Measurements from ENCODE around the gene OSGIN1.

Gene OSGIN1

DNA sequence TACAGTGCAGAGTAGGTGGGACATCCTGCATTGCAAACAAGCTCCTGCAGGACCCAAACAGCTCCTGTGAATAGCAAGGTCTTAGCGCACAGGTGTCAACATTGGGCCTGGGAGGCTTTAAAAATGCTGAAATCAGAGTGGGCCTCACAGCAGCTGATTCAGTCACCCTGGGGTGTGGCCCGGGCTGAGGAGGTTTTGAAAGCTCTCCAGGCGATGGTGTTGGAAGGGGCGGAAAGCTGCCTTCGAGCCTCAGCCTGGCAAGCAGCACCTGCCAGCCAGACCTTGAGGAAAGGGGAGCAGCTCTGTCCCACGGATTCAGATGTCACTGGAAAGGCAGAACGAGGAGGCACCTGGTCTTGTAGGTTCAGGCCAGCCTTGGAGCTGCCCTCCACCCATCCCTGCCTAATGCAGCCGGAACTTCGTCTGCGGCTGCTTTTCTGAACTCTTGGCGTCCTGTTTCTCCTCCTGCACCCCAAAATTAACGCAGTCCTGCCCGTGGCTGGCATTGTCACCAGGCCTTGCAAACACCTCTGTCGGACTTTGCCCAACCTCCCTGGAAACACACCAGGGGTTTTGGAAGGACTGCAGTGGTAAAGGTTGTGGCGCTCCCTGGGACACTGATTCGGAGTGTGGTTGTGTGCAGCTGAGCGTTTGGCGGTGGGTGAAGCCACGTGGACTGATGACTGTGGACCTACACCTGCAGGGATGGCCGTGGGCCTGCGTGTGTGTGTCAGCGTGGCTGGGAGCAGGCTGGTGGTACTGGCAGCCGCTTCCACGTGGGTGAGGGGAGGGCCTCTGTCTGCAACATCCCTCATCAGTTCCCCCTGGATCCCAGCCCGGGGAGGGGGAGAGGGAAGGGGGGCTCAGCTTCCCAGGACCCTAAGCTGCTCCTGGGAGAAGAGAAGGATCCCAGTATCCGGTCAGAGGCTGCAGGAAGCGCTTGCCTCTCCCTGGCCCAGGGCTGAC, 18.4 kb downstream of the OSGIN1 start:
- H3K4me1 ChIP-seq: no peaks in the 10 kb centered on the region
- H3K4me3 ChIP-seq (ENCODE audit: low read depth, low read length): no peak overlapping the region
- H3K27me3 ChIP-seq: peaks cover 13% of the 10 kb centered on the region
- DNase-seq: no peak
- H3K36me3 ChIP-seq: no peaks in the 10 kb centered on the region
- no peak for TF ChIP-seq CTCF (IDR thresholded peaks at IDR 0.05; ENCODE audit: low read depth, low read length)
- H3K9me3 ChIP-seq: no peaks in the 10 kb centered on the region

DNA sequence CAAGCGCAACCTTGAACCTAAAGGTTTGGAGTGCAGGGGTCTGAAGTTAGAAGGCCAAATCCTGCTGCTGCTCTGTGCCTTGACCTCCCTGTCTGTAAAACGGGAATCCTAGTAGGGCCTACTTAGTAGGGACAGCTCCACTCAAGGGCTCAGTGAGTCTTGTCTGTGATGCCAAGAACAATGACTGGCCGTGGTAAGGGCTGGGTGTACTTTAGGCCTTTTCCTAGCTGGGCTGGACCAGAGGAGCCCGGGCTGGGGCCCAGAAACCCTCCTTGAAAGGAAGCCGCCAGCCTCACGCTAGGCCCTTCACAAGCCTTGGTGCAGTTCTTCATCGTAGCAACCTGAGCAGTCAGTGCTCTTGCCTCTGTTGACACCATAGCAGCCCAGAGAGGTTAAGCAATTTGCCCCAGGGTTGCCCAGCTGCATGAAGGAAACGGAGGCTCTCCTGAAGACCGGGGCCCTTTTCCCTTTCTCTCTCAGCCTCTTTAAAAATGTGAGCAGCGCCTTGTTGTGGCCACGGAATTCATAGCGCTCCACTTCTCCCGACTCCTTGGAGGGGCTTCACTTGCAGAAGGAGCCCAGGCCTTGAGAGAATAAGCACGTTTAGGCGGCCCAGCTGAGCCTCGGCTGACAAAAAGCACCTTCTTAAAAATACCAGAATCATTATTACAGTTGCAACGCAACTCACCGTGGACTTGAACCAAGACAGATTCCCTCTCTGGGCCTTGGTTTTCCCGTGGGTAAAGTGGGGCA, 19.4 kb downstream of the OSGIN1 start:
- H3K9me3 ChIP-seq: no peaks in the 10 kb centered on the region
- H3K27me3 ChIP-seq: peaks cover 13% of the 10 kb centered on the region
- no peak overlapping the region for H3K4me3 ChIP-seq (ENCODE audit: low read depth, low read length)
- DNase-seq: no peak
- no peak for TF ChIP-seq CTCF (IDR thresholded peaks at IDR 0.05; ENCODE audit: low read depth, low read length)
- no peaks in the 10 kb centered on the region for H3K36me3 ChIP-seq
- H3K4me1 ChIP-seq: no peaks in the 10 kb centered on the region

GRCh38 chr16:83973077-83973476, 20.0 kb downstream of the OSGIN1 start:
- peaks cover 13% of the 10 kb centered on the region for H3K27me3 ChIP-seq
- no peak overlapping the region for H3K4me3 ChIP-seq (ENCODE audit: low read depth, low read length)
- TF ChIP-seq CTCF (IDR thresholded peaks at IDR 0.05; ENCODE audit: low read depth, low read length): no peak
- H3K4me1 ChIP-seq: no peaks in the 10 kb centered on the region
- no peaks in the 10 kb centered on the region for H3K9me3 ChIP-seq
- no peaks in the 10 kb centered on the region for H3K36me3 ChIP-seq
- DNase-seq: no peak

DNA sequence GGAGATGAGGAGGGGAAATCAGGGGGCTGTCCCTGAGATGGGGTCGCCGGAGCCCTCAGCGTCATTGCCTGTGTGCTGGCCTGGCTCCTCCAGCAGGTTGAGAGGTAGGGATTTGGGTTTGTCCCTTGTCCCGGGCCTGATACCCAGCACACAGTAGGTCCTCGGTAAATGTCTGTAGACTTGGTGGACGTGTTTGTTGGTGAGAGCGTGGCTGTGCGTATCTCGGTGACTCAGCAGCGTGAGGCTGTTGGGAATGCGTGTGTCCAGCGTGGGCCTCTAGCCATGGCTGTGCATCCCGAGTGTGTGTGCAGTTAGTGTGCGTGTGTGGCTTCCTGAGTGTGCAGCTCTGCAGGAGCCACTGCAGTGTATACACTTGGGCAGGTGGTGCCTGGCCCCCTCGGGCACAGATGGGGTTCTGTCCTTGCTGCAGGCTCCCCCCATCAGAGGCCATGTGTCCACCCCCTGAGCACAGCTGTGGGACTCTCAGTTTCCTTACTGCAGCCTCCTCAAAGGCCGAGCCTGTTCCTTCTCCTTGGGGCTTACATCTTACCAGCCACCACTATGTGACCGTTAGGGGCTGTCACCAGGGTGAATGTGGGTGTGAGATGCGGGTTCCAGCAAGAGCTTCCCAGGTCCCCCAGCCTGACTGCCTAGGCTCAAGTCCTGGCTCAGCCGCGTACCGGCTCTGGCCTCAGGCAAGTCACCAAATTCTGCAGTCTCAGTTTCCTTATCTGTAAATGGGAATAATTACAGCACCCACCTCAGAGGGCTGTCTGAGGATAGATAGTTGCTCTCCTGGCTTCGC, 20.7 kb downstream of the OSGIN1 start:
- no peak for TF ChIP-seq CTCF (IDR thresholded peaks at IDR 0.05; ENCODE audit: low read depth, low read length)
- Histone ChIP-seq H3K27me3 (peaks cover 11% of the 10 kb centered on the region), H3K4me3 (ENCODE audit: low read depth, low read length) (no peak overlapping the region), H3K36me3 (no peaks in the 10 kb centered on the region), H3K4me1 (no peaks in the 10 kb centered on the region), H3K9me3 (no peaks in the 10 kb centered on the region; the same call in 1 of the 2 replicates)
- no peak for DNase-seq

GRCh38 chr16:83974475-83974874, 21.4 kb downstream of the OSGIN1 start:
- DNase-seq: no peak
- H3K4me3 ChIP-seq (ENCODE audit: low read depth, low read length): no peak overlapping the region
- no peak for TF ChIP-seq CTCF (IDR thresholded peaks at IDR 0.05; ENCODE audit: low read depth, low read length)

More at GRCh38 chr16:83974475-83974874, 21.4 kb downstream of the OSGIN1 start:
- Histone ChIP-seq H3K27me3 (peaks cover 6% of the 10 kb centered on the region), H3K9me3 (no peaks in the 10 kb centered on the region; the same call in 1 of the 2 replicates), H3K36me3 (no peaks in the 10 kb centered on the region), H3K4me1 (no peaks in the 10 kb centered on the region)

Measured in BE2C (cell line).